Muscle layer of colon (tissue), 2 donors: ENCODE measurements around the gene ASXL3.

Experiments used
- H3K27ac ChIP-seq: one replicate; pipeline ENCODE4 v1.7.0; 2013; ENCODE audit warnings: low read depth, mild to moderate bottlenecking, low read length, moderate library complexity
- H3K27me3 ChIP-seq, 2 donors: one replicate each; pipeline ENCODE4 v1.7.0; 2013; ENCODE audit warnings: low read length in 2 of 2, mild to moderate bottlenecking in 2 of 2; ENCODE audit not compliant: insufficient read depth in 2 of 2, control insufficient read depth in 1 of 2
- H3K36me3 ChIP-seq: one replicate; pipeline ENCODE4 v1.7.0; 2013; ENCODE audit warnings: mild to moderate bottlenecking, low read length; ENCODE audit not compliant: insufficient read depth
- H3K4me1 ChIP-seq: one replicate; pipeline ENCODE4 v1.7.0; 2013; ENCODE audit warnings: mild to moderate bottlenecking, low read length; ENCODE audit not compliant: insufficient read depth
- H3K4me3 ChIP-seq, 2 donors: one replicate each; pipeline ENCODE4 v1.7.0; 2013; ENCODE audit warnings: low read length in 2 of 2, low read depth in 1 of 2, mild to moderate bottlenecking in 1 of 2, moderate library complexity in 1 of 2
- H3K9ac ChIP-seq: one replicate; pipeline ENCODE4 v1.7.0; 2013; ENCODE audit warnings: low read length
- H3K9me3 ChIP-seq: one replicate; pipeline ENCODE4 v1.7.0; 2013; ENCODE audit warnings: mild to moderate bottlenecking, low read length
- donor health status: abdominal sarcoma.
- donor health status: Adenocarcinoma of cecum.

ASXL3 gene

DNA sequence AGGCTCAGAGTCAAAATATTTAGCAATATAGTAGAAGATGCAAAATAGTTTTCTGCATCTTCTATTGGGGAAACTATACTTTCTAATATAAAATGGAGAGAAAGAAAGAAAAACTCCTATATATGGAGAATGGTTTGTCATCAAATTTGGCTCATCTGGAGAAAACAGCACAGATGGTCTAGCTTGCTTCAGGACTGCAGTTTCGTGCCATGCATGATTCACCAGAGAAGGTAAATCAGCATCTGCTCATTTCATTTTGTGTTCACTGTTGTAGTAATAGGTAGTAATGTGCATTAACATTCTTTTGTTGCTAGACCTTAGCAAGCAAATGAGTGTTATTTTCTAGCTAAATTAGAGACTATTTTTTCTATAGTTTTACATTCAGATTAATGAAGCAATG is 179.0 kb downstream of the ASXL3 start:
- H3K4me3 ChIP-seq: no peak overlapping the region
- peaks cover 5% of the 10 kb centered on the region for H3K4me1 ChIP-seq
- H3K9me3 ChIP-seq: no peaks in the 10 kb centered on the region
- H3K27me3 ChIP-seq: no peaks in the 10 kb centered on the region
- H3K9ac ChIP-seq: no peak overlapping the region
- no peaks in the 10 kb centered on the region for H3K36me3 ChIP-seq
- H3K27ac ChIP-seq: no peak overlapping the region

DNA sequence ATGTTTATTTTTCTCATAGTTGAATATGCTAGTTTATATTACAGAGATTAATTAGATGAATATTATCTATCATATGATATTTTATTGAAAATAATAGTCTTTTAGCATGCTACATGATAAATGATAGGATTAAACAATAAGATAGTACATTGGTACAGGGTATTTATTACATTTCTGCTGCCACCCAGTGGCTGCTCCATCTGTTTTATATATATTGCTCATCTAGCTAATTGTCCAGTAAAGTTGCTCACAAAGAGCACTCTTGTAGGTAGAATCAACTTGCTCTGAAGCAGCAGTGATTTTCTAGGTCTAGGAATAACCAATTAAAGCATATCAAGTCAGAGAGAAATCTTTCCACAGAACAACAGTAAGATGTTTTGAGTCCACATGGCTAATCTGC is 183.3 kb downstream of the ASXL3 start:
- no peak overlapping the region for H3K27ac ChIP-seq
- no peak overlapping the region for H3K4me3 ChIP-seq
- no peaks in the 10 kb centered on the region for H3K9me3 ChIP-seq
- H3K9ac ChIP-seq: no peak overlapping the region
- H3K4me1 ChIP-seq: no peaks in the 10 kb centered on the region
- no peaks in the 10 kb centered on the region for H3K36me3 ChIP-seq
- H3K27me3 ChIP-seq: no peaks in the 10 kb centered on the region

DNA sequence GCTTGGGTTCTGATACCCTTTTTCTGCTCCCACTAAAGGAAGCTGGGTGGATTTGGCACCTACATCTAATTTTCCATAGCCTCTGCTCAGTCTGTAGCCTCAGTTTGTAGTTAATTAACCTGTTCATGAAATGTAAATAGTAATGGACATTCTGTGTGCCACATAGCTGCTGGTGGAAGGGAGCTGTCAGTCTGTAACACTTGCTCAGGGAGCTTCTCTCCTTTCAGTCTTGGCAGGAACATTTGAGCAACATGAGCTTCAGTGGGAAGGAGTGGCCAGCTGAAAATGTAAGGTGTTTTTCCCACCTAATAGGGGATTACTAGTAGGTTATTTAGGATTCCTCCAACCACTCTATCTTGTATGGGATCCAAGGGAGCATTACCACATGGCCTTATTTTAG is 203.4 kb downstream of the ASXL3 start:
- no peak overlapping the region for H3K27ac ChIP-seq
- H3K9me3 ChIP-seq: no peaks in the 10 kb centered on the region
- no peak overlapping the region for H3K9ac ChIP-seq
- no peak overlapping the region for H3K4me3 ChIP-seq
- H3K27me3 ChIP-seq: no peaks in the 10 kb centered on the region
- H3K36me3 ChIP-seq: no peaks in the 10 kb centered on the region
- H3K4me1 ChIP-seq: no peaks in the 10 kb centered on the region
